IMR-90 (cell line): ENCODE results near the gene PHETA1. TPM values are rescaled to one million over a fixed set of nuclear protein-coding genes. Genes with fewer than 3 reads are reported as not detected.
A peak's percentile ranks its signal among the peaks of the same experiment; 100 is the strongest.

Experiments
- ATAC-seq: fragments of 200-7000 bp; cut with Tn5 transposase; 2 replicates; pipeline ENCODE4 v1.9.1; 2020; ENCODE audit warnings: low read depth, mild to moderate bottlenecking, moderate library complexity
- Bru-seq: library from RNA; stranded (reverse); fragments of 400-500 nt; gene quantifications from one replicate; lab custom pipeline; 2021; lab: Mats Ljungman, UMichigan
- BruChase-seq, 2 experiments: library from RNA; stranded (reverse); fragments of 400-500 nt; gene quantifications; one replicate each; lab custom pipeline; 2021; lab: Mats Ljungman, UMichigan
- BruUV-seq: library from RNA; stranded (reverse); fragments of 400-500 nt; replicated peaks from 2 replicates; lab custom pipeline; 2021; lab: Mats Ljungman, UMichigan
- CTCF ChIA-PET: fragments of 300-600 bp; formaldehyde crosslinking; extraction: SDS; loops from one replicate; lab custom pipeline; 2021; ENCODE audit warnings: antibody characterized with exemption; lab: Yijun Ruan, JAX
- POLR2A ChIA-PET: fragments of 300-600 bp; sonication (Branson Sonifier 250); formaldehyde crosslinking; loops from one replicate; lab custom pipeline; 2022; ENCODE audit warnings: antibody characterized with exemption; ENCODE audit not compliant: unreplicated experiment; lab: Charles Lee
- DNase-seq: peaks from one replicate; pipeline ENCODE4 v3.0.0; 2013
- H2AFZ ChIP-seq: replicated peaks from 2 replicates; pipeline ENCODE3; 2013; ENCODE audit warnings: low read length, mild to moderate bottlenecking; ENCODE audit not compliant: poor library complexity
- H2AK5ac ChIP-seq: 2 replicates; pipeline ENCODE4 v1.6.1; 2013; ENCODE audit warnings: low read depth, low read length, inconsistent platforms
- H2AK9ac ChIP-seq: replicated peaks from 2 replicates; pipeline ENCODE3; 2013; ENCODE audit warnings: mild to moderate bottlenecking, low read depth, low read length, moderate library complexity; ENCODE audit not compliant: poor library complexity
- H2BK120ac ChIP-seq: 2 replicates; pipeline ENCODE4 v1.6.1; 2013; ENCODE audit warnings: low read depth, low read length, inconsistent platforms
- H2BK15ac ChIP-seq: 3 replicates; pipeline ENCODE4 v1.6.1; 2013; ENCODE audit warnings: low read depth, low read length, inconsistent platforms
- H2BK20ac ChIP-seq: 2 replicates; pipeline ENCODE4 v1.6.1; 2013; ENCODE audit warnings: low read depth, mild to moderate bottlenecking, inconsistent platforms, low read length, moderate library complexity
- H2BK5ac ChIP-seq: 2 replicates; pipeline ENCODE4 v1.6.1; 2013; ENCODE audit warnings: mild to moderate bottlenecking, low read depth, low read length, inconsistent platforms; ENCODE audit not compliant: poor library complexity, severe bottlenecking
- H3K14ac ChIP-seq: replicated peaks from 2 replicates; pipeline ENCODE4 v1.6.1; 2013; ENCODE audit warnings: low read depth, low read length, inconsistent platforms
- H3K18ac ChIP-seq: 2 replicates; pipeline ENCODE4 v1.6.1; 2013; ENCODE audit warnings: low read depth, low read length, control low read depth
- H3K23ac ChIP-seq: 2 replicates; pipeline ENCODE4 v1.6.1; 2013; ENCODE audit warnings: low read depth, low read length, inconsistent platforms
- H3K27ac ChIP-seq: 2 replicates; pipeline ENCODE4 v1.5.1; 2013; ENCODE audit warnings: mild to moderate bottlenecking, control low read depth, low read length; ENCODE audit not compliant: insufficient read depth
- H3K27me3 ChIP-seq: 2 replicates; pipeline ENCODE4 v1.6.1; 2013; ENCODE audit warnings: low read length; ENCODE audit not compliant: control insufficient read depth, insufficient read depth
- H3K36me3 ChIP-seq: 2 replicates; pipeline ENCODE4 v1.6.1; 2013; ENCODE audit warnings: low read length, mixed read lengths; ENCODE audit not compliant: control insufficient read depth, insufficient read depth
- H3K4ac ChIP-seq: 2 replicates; pipeline ENCODE4 v1.6.1; 2013; ENCODE audit warnings: low read depth, low read length, inconsistent platforms
- H3K4me1 ChIP-seq: 2 replicates; pipeline ENCODE4 v1.6.1; 2013; ENCODE audit warnings: low read length, mixed read lengths; ENCODE audit not compliant: control insufficient read depth, insufficient read depth
- H3K4me2 ChIP-seq: 2 replicates; pipeline ENCODE4 v1.6.1; 2013; ENCODE audit warnings: low read depth, mild to moderate bottlenecking, control low read depth, low read length, moderate library complexity
- H3K4me3 ChIP-seq: 2 replicates; pipeline ENCODE4 v1.5.1; 2013; ENCODE audit warnings: low read depth, mild to moderate bottlenecking, control low read depth, low read length, moderate library complexity; ENCODE audit not compliant: insufficient read depth
- H3K56ac ChIP-seq: 2 replicates; pipeline ENCODE4 v1.6.1; 2013; ENCODE audit warnings: low read length, inconsistent platforms; ENCODE audit not compliant: insufficient read depth; ENCODE audit errors: extremely low read depth
- H3K79me1 ChIP-seq, 2 experiments: 2 replicates each; pipeline ENCODE4 v1.6.1; 2013; ENCODE audit warnings: low read length in 2 of 2, inconsistent platforms in 1 of 2, low read depth in 1 of 2
- H3K9ac ChIP-seq: 2 replicates; pipeline ENCODE4 v1.6.1; 2013; ENCODE audit warnings: low read depth, low read length, control low read depth
- H3K9me1 ChIP-seq: 2 replicates; pipeline ENCODE4 v1.6.1; 2013; ENCODE audit warnings: low read length, inconsistent platforms; ENCODE audit not compliant: insufficient read depth
- H3K9me3 ChIP-seq: 2 replicates; pipeline ENCODE4 v1.6.1; 2013; ENCODE audit warnings: low read length; ENCODE audit not compliant: control insufficient read depth, insufficient read depth
- H4K20me1 ChIP-seq: 2 replicates; pipeline ENCODE4 v1.6.1; 2013; ENCODE audit warnings: low read length, inconsistent platforms; ENCODE audit not compliant: insufficient read depth
- H4K5ac ChIP-seq: 2 replicates; pipeline ENCODE4 v1.6.1; 2013; ENCODE audit warnings: mild to moderate bottlenecking, low read depth, low read length, control low read depth
- H4K8ac ChIP-seq, 2 experiments: 2 replicates each; pipeline ENCODE4 v1.6.1; 2013; ENCODE audit warnings: low read depth in 2 of 2, low read length in 2 of 2, control low read depth in 1 of 2, inconsistent platforms in 1 of 2
- H4K91ac ChIP-seq: 2 replicates; pipeline ENCODE4 v1.6.1; 2013; ENCODE audit warnings: low read depth, low read length, inconsistent platforms; ENCODE audit not compliant: insufficient read depth
- MAFK ChIP-seq: IDR thresholded peaks from 2 replicates; pipeline ENCODE4 v1.6.1; 2012; ENCODE audit warnings: low read depth, low read length, improper control_type of control experiment
- MAZ ChIP-seq: IDR thresholded peaks from 2 replicates; pipeline ENCODE4 v1.6.1; 2012; ENCODE audit warnings: low read depth, mild to moderate bottlenecking, low read length, improper control_type of control experiment, moderate library complexity, borderline replicate concordance
- MXI1 ChIP-seq: IDR thresholded peaks from 2 replicates; pipeline ENCODE4 v1.6.1; 2012; ENCODE audit warnings: low read depth, mild to moderate bottlenecking, low read length, moderate library complexity, borderline replicate concordance
- RFX5 ChIP-seq: IDR thresholded peaks from 2 replicates; pipeline ENCODE4 v1.8.0; 2012; ENCODE audit warnings: low read depth, mild to moderate bottlenecking, low read length, moderate library complexity
- WGBS, 2 experiments: methylation state at CpG; one replicate each; pipeline versions ENCODE4 v1.1.5 to v1.1.7; 2013; ENCODE audit warnings: missing lambda C conversion rate in 2 of 2; ENCODE audit not compliant: insufficient read length in 1 of 2; ENCODE audit errors: extremely low coverage in 2 of 2; 5-methylcytosine and 5-hydroxymethylcytosine counted together
- dilution Hi-C: fragments of 300-500 bp; cut with HindIII; formaldehyde crosslinking; loops from one replicate; pipeline ENCODE4 v1.14.3; 2018; ENCODE audit warnings: low sequenced_read_pairs; ENCODE audit not compliant: unreplicated experiment
- in situ Hi-C: fragments of 300-500 bp; cut with MboI; formaldehyde crosslinking; loops from 3 replicates; pipeline ENCODE4 v1.14.3; 2019; ENCODE audit warnings: low sequenced_read_pairs, inconsistent platforms, mixed read lengths
- intact Hi-C: fragments of 100-400 bp; cut with micrococcal nuclease; formaldehyde crosslinking; loops from 2 replicates; pipeline ENCODE4 v1.10.0; 2022
- long read RNA-seq: library from polyadenylated mRNA; unstranded; transcript quantifications from one replicate; pipeline ENCODE4 v2.0.0, GENCODE V29; 2021; ENCODE audit not compliant: unreplicated experiment
- polyA plus RNA-seq, 3 experiments: library from polyadenylated mRNA; depleted of rRNA; stranded (reverse); fragments of >200 nt; gene quantifications; 2 replicates each; pipeline ENCODE4 v1.2.3, GENCODE V29; 2012; ENCODE audit warnings: low replicate concordance in 1 of 3
- total RNA-seq: library from RNA; depleted of rRNA; stranded (reverse); fragments of >200 nt; gene quantifications from 2 replicates; pipeline ENCODE4 v1.2.3, GENCODE V29; 2012; rRNA removed
- TF ChIP-seq, protein P1 (sequence below): fragments of 150-350 bp; IDR thresholded peaks from 2 replicates; pipeline ENCODE4 v1.6.1; 2017; ENCODE audit warnings: mild to moderate bottlenecking, antibody characterized with exemption, low read length, low read depth
- TF ChIP-seq, protein P2 (sequence below): fragments of 150-350 bp; IDR thresholded peaks from 2 replicates; pipeline ENCODE4 v1.6.1; 2016; ENCODE audit warnings: low read depth, mild to moderate bottlenecking, low read length, moderate library complexity, borderline replicate concordance

Gene PHETA1
- total RNA-seq (3.1 and 3.2 TPM in 2 replicates), polyA plus RNA-seq (2012; rRNA removed) (6.6 and 7.1 TPM in 2 replicates), Bru-seq, nascent RNA (percentile 49 among the genes with signal in this experiment), BruChase-seq, experiment 1, labeled RNA remaining after a 6-hour chase (percentile 57 among the genes with signal in this experiment), BruChase-seq, experiment 2, labeled RNA remaining after a 2-hour chase (percentile 57 among the genes with signal in this experiment)
- polyA plus RNA-seq (2012; cell fraction: cytosol; rRNA removed) = 8.6 and 15.3 TPM in 2 replicates
- polyA plus RNA-seq (2012; cell fraction: nucleus; rRNA removed; ENCODE audit: low replicate concordance) = 8.3 and 19.7 TPM in 2 replicates
- long read RNA-seq, partial matches to known transcripts = 0 of 12 reads
- long read RNA-seq, other reads (novel, unspliced or antisense) = 12 of 12 reads

DNA sequence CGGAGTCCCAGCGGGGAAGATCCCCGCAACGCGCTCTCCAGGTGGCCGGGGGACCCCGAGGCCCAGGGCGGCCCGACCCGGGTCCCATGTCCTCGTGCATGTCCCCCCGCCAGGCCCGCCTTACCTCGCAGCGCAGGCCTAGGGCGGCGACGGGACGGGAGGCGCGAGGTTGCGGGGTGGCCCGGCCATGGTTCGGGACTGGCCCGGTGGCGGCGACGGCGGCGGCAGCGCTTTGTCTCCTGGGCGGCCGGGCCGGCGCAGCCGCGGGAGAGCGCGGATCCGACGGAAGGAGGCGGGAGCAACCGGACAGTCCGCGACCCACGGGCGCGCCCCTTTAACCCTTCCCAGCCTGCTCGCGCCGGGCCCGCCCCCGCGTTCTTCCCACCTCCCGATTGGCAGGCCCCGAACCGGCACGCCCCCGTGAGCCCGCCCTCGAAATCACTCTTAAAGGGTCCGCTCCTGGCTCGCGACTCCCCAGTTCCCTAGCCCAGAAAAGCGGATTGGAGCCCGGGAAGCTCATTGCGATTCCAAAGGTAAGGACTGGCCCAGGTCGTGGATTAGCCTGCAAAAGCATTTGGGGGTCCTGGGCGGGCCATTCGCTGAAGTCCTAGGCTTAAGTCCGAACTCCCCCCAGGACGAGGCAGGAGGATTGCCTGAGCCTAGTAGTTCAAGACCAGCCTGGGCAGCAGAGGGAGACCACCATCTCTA is at the start of gene PHETA1:
Gene PHETA1 (minus strand): TSS at position 308 of the 708 bp plus-strand sequence. CDS start 5,668 bp downstream, outside the sequence.
- ChIA-PET CTCF (interaction anchor here (0.9 to 1.2 kb wide), 2 partner anchors 17 to 28 kb away, joined by 3 to 6 read pairs; no protein-coding TSS in a partner anchor), POLR2A (interaction anchor here (0.5 kb wide), 1 partner anchor 1257 kb away, joined by 6 read pairs; no protein-coding TSS in a partner anchor)
- no peaks in the 10 kb centered on the region; the same call in 1 of the 2 replicates for H3K9me1 ChIP-seq
- H3K9ac ChIP-seq = peak within 1 kb of the TSS; percentile 82
- H3K4me1 ChIP-seq = peaks cover 2% of the 10 kb centered on the region
- TF ChIP-seq, protein P1, sequence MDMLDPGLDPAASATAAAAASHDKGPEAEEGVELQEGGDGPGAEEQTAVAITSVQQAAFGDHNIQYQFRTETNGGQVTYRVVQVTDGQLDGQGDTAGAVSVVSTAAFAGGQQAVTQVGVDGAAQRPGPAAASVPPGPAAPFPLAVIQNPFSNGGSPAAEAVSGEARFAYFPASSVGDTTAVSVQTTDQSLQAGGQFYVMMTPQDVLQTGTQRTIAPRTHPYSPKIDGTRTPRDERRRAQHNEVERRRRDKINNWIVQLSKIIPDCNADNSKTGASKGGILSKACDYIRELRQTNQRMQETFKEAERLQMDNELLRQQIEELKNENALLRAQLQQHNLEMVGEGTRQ = no peak; the same call in 1 of the 2 replicates
- TF ChIP-seq MXI1 = 0 out of 2 replicates have a peak, but pooled peaks have one; percentile 16
- TF ChIP-seq, protein P2, sequence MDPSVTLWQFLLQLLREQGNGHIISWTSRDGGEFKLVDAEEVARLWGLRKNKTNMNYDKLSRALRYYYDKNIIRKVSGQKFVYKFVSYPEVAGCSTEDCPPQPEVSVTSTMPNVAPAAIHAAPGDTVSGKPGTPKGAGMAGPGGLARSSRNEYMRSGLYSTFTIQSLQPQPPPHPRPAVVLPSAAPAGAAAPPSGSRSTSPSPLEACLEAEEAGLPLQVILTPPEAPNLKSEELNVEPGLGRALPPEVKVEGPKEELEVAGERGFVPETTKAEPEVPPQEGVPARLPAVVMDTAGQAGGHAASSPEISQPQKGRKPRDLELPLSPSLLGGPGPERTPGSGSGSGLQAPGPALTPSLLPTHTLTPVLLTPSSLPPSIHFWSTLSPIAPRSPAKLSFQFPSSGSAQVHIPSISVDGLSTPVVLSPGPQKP = no peak
- no peak for TF ChIP-seq MAFK
- TF ChIP-seq RFX5 = no peak
- TF ChIP-seq MAZ = peak; percentile 81; the same call in 1 of the 2 replicates
- H2BK15ac ChIP-seq = no peak within 1 kb of the TSS
- peak within 1 kb of the TSS; percentile 94 for H3K4me2 ChIP-seq
- no peak within 1 kb of the TSS for H3K56ac ChIP-seq
- H2BK20ac ChIP-seq = no peak within 1 kb of the TSS
- peak within 1 kb of the TSS; percentile 31 for H2BK5ac ChIP-seq
- H3K18ac ChIP-seq = peak within 1 kb of the TSS; percentile 55; the same call in 1 of the 2 replicates
- peak within 1 kb of the TSS; percentile 99 for H2AFZ ChIP-seq
- H3K27me3 ChIP-seq = no peaks in the 10 kb centered on the region
- no peak within 1 kb of the TSS for H4K91ac ChIP-seq
- no TSS peak for BruUV-seq
- peak; percentile 79 for DNase-seq
- H4K20me1 ChIP-seq = no peaks in the 10 kb centered on the region
- no peak within 1 kb of the TSS for H2AK5ac ChIP-seq
- dilution Hi-C loops (no loop called here), in situ Hi-C loops (no loop called here), intact Hi-C loops (no loop called here)
- no peaks in the 10 kb centered on the region for H3K9me3 ChIP-seq
- H3K27ac ChIP-seq = peak within 1 kb of the TSS; percentile 52; the same call in 1 of the 2 replicates
- peak within 1 kb of the TSS; percentile 82 for H3K14ac ChIP-seq
- H3K4ac ChIP-seq = peak within 1 kb of the TSS; percentile 80
- peak within 1 kb of the TSS; percentile 71; the same call in 1 of the 2 replicates for H2BK120ac ChIP-seq
- H3K36me3 ChIP-seq = peaks cover 9% of the 10 kb centered on the region
- peak; percentile 99 for ATAC-seq
- peak within 1 kb of the TSS; percentile 87; the same call in 1 of the 2 replicates for H3K23ac ChIP-seq
- H4K8ac ChIP-seq = peak within 1 kb of the TSS; percentile 22 to 87; a peak in 3 of 4 replicates
- H3K79me1 ChIP-seq = peaks cover 11 to 30% of the 10 kb centered on the region in 2 experiments; a peak in 3 of 4 replicates
- peak within 1 kb of the TSS; percentile 79 for H4K5ac ChIP-seq
- H3K4me3 ChIP-seq = peak within 1 kb of the TSS; percentile 95
- H2AK9ac ChIP-seq = peak within 1 kb of the TSS; percentile 91
- WGBS, 2 experiments = 1% methylated on average over 21 of the region's 72 CpGs; no CpG with 5 or more reads in 1 of the 2 experiments
